Cardiac septum (tissue), 1 donor: ENCODE measurements around the gene LYVE1. TPM values are rescaled to one million over a fixed set of nuclear protein-coding genes. Genes with fewer than 3 reads are reported as not detected.

Experiments
- DNase-seq: peaks from one replicate; pipeline ENCODE4 v3.0.0-alpha.2; 2020; ENCODE audit warnings: low spot score
- intact Hi-C: fragments of 100-400 bp; cut with DNase I; formaldehyde crosslinking; loops from one replicate; pipeline ENCODE4 v1.14.0; 2022
- total RNA-seq: library from RNA; stranded (reverse); fragmentation: NEBNext Ultra II Directional; extraction: Animal tissue kit (Norgen Biotek cat#: 25700); gene quantifications from one replicate; pipeline ENCODE4 v1.2.1, GENCODE V29; 2021
- donor health status: DM: no; HTN: no; CAD: no.

Gene LYVE1
- total RNA-seq, 1 donor from 2014 or later, result 15.2 TPM

GRCh38 chr11:10534316-10534715, 34.1 kb downstream of the LYVE1 start:
- DNase-seq, result no peak
- intact Hi-C loops, result no loop called here

- no peak for DNase-seq
- intact Hi-C loops, result no loop called here
Observed at GRCh38 chr11:10533323-10533722, 35.1 kb downstream of the LYVE1 start.

GRCh38 chr11:10532526-10532925, 35.9 kb downstream of the LYVE1 start:
- intact Hi-C loops, result no loop called here
- DNase-seq, result no peak

- DNase-seq, result no peak
- intact Hi-C loops, result no loop called here
Observed at GRCh38 chr11:10529279-10529678, 39.2 kb downstream of the LYVE1 start.

- intact Hi-C loops, result no loop called here
- no peak for DNase-seq
Observed at GRCh38 chr11:10528121-10528520, 40.3 kb downstream of the LYVE1 start.

- intact Hi-C loops, result no loop called here
- DNase-seq, result no peak
Observed at GRCh38 chr11:10526974-10527918, 41.2 kb downstream of the LYVE1 start.

- intact Hi-C loops, result no loop called here
- no peak for DNase-seq
Observed at GRCh38 chr11:10524471-10524870, 44.0 kb downstream of the LYVE1 start.

GRCh38 chr11:10522921-10523320, 45.5 kb downstream of the LYVE1 start:
- intact Hi-C loops, result no loop called here

GRCh38 chr11:10522276-10522675, 46.2 kb downstream of the LYVE1 start:
- intact Hi-C loops, result no loop called here
- DNase-seq, result no peak

More at GRCh38 chr11:10522921-10523320, 45.5 kb downstream of the LYVE1 start:
- DNase-seq, result no peak

- intact Hi-C loops, result no loop called here
- no peak for DNase-seq
Observed at GRCh38 chr11:10520562-10520961, 47.9 kb downstream of the LYVE1 start.

- no peak for DNase-seq
- intact Hi-C loops, result no loop called here
Observed at GRCh38 chr11:10519630-10520029, 48.8 kb downstream of the LYVE1 start.

GRCh38 chr11:10518891-10519290, 49.6 kb downstream of the LYVE1 start:
- DNase-seq, result no peak
- intact Hi-C loops, result no loop called here

GRCh38 chr11:10518123-10518522, 50.3 kb downstream of the LYVE1 start:
- intact Hi-C loops, result no loop called here
- DNase-seq, result no peak

- DNase-seq, result no peak
- intact Hi-C loops, result no loop called here
Observed at GRCh38 chr11:10515418-10515817, 53.0 kb downstream of the LYVE1 start.

- intact Hi-C loops, result loop anchor here (5.0 kb wide), 2 partner anchors 107 to 223 kb away; no protein-coding TSS in a partner anchor
- DNase-seq, result no peak
Observed at GRCh38 chr11:10514709-10515108, 53.8 kb downstream of the LYVE1 start.

GRCh38 chr11:10514202-10514601, 54.3 kb downstream of the LYVE1 start:
- DNase-seq, result no peak
- intact Hi-C loops, result loop anchor here (5.0 kb wide), 2 partner anchors 107 to 223 kb away; no protein-coding TSS in a partner anchor

GRCh38 chr11:10511181-10511621, 57.3 kb downstream of the LYVE1 start:
- intact Hi-C loops, result loop anchor here (5.0 kb wide), 2 partner anchors 104 to 226 kb away; no protein-coding TSS in a partner anchor

More at GRCh38 chr11:10511181-10511621, 57.3 kb downstream of the LYVE1 start:
- DNase-seq, result no peak
